WTC11 (cell line): ENCODE results near the gene CMC2. TPM values are rescaled to one million over a fixed set of nuclear protein-coding genes. Genes with fewer than 3 reads are reported as not detected.
A peak's percentile ranks its signal among the peaks of the same experiment; 100 is the strongest.

Source experiments
- ATAC-seq: fragments of 200-7000 bp; cut with Tn5 transposase; 2 replicates; pipeline ENCODE4 v1.10.0; 2021; ENCODE audit warnings: mild to moderate bottlenecking, moderate library complexity
- CTCF ChIA-PET: fragments of 300-600 bp; sonication (Branson Sonifier 250); formaldehyde crosslinking; loops from one replicate; lab custom pipeline; 2021; ENCODE audit warnings: antibody characterized with exemption; lab: Charles Lee
- POLR2A ChIA-PET: fragments of 350-600 bp; sonication (Branson Sonifier 250); formaldehyde crosslinking; loops from one replicate; lab custom pipeline; 2021; ENCODE audit warnings: antibody characterized with exemption; lab: Charles Lee
- DNase-seq: peaks from one replicate; pipeline ENCODE4 v3.0.0; 2021; ENCODE audit warnings: low spot score
- H3K27ac Mint-ChIP-seq: 2 replicates; pipeline ENCODE4 v1.8.0; 2021; ENCODE audit warnings: mixed read lengths
- H3K27me3 Mint-ChIP-seq: 2 replicates; pipeline ENCODE4 v1.8.0; 2021; ENCODE audit warnings: low read depth, mild to moderate bottlenecking, moderate library complexity, mixed read lengths
- H3K36me3 Mint-ChIP-seq: 2 replicates; pipeline ENCODE4 v1.8.0; 2021; ENCODE audit warnings: mixed read lengths
- H3K4me1 Mint-ChIP-seq: 2 replicates; pipeline ENCODE4 v1.8.0; 2022; ENCODE audit warnings: mixed read lengths
- H3K4me3 Mint-ChIP-seq: 2 replicates; pipeline ENCODE4 v1.8.0; 2021; ENCODE audit warnings: mild to moderate bottlenecking, moderate library complexity, mixed read lengths
- H3K9me3 Mint-ChIP-seq: 2 replicates; pipeline ENCODE4 v1.8.0; 2021; ENCODE audit warnings: mixed read lengths
- CBFB ChIP-seq: sonication (generic); formaldehyde crosslinking; IDR thresholded peaks from 2 replicates; pipeline ENCODE4 v1.8.1; 2022; ENCODE audit warnings: mild to moderate bottlenecking, low read depth, missing genetic modification reagents
- FOXK1 ChIP-seq: sonication (generic); formaldehyde crosslinking; IDR thresholded peaks from 2 replicates; pipeline ENCODE4 v1.8.0; 2022; ENCODE audit warnings: mild to moderate bottlenecking, moderate library complexity, missing genetic modification reagents
- FOXP1 ChIP-seq: sonication (generic); formaldehyde crosslinking; IDR thresholded peaks from 2 replicates; pipeline ENCODE4 v1.8.0; 2022; ENCODE audit warnings: missing genetic modification reagents, mild to moderate bottlenecking, moderate library complexity, borderline replicate concordance
- GRHL2 ChIP-seq: fragments of 250-450 bp; sonication (Bioruptor Pico); IDR thresholded peaks from 2 replicates; pipeline ENCODE4 v1.8.0; 2022; ENCODE audit warnings: mild to moderate bottlenecking, moderate library complexity; ENCODE audit not compliant: insufficient replicate concordance, severe bottlenecking
- HMGA2 ChIP-seq: fragments of 250-450 bp; sonication (Bioruptor Pico); IDR thresholded peaks from 2 replicates; pipeline ENCODE4 v1.4.0; 2021; ENCODE audit warnings: mild to moderate bottlenecking, moderate library complexity
- MLX ChIP-seq: sonication (generic); formaldehyde crosslinking; IDR thresholded peaks from 2 replicates; pipeline ENCODE4 v1.8.1; 2023; ENCODE audit warnings: mild to moderate bottlenecking, missing genetic modification reagents, moderate library complexity
- MXD4 ChIP-seq: fragments of 250-450 bp; sonication (Bioruptor Pico); IDR thresholded peaks from 2 replicates; pipeline ENCODE4 v1.8.0; 2021; ENCODE audit warnings: mild to moderate bottlenecking, moderate library complexity, borderline replicate concordance
- NFYB ChIP-seq: sonication (generic); formaldehyde crosslinking; conservative IDR thresholded peaks from 2 replicates; pipeline ENCODE4 v1.8.0; 2022; ENCODE audit warnings: low read depth, missing genetic modification reagents
- PREB ChIP-seq: sonication (generic); formaldehyde crosslinking; IDR thresholded peaks from 2 replicates; pipeline ENCODE4 v1.8.1; 2022; ENCODE audit warnings: mild to moderate bottlenecking, missing genetic modification reagents, moderate library complexity, borderline replicate concordance
- RELA ChIP-seq: sonication (generic); formaldehyde crosslinking; IDR thresholded peaks from 2 replicates; pipeline ENCODE4 v1.8.1; 2022; ENCODE audit warnings: missing genetic modification reagents, mild to moderate bottlenecking, borderline replicate concordance
- SP1 ChIP-seq: sonication (generic); formaldehyde crosslinking; conservative IDR thresholded peaks from 2 replicates; pipeline ENCODE4 v1.8.1; 2022; ENCODE audit warnings: missing genetic modification reagents
- STAT6 ChIP-seq: sonication (generic); formaldehyde crosslinking; conservative IDR thresholded peaks from 2 replicates; pipeline ENCODE4 v1.8.1; 2023; ENCODE audit warnings: mild to moderate bottlenecking, low read depth, missing genetic modification reagents, moderate library complexity
- TP53 ChIP-seq: sonication (generic); formaldehyde crosslinking; IDR thresholded peaks from 2 replicates; pipeline ENCODE4 v1.8.1; 2023; ENCODE audit warnings: mild to moderate bottlenecking, missing genetic modification reagents
- USF1 ChIP-seq: sonication (generic); formaldehyde crosslinking; IDR thresholded peaks from 2 replicates; pipeline ENCODE4 v1.8.0; 2022; ENCODE audit warnings: mild to moderate bottlenecking, missing genetic modification reagents
- USF2 ChIP-seq: sonication (generic); formaldehyde crosslinking; IDR thresholded peaks from 2 replicates; pipeline ENCODE4 v1.8.1; 2023; ENCODE audit warnings: mild to moderate bottlenecking, missing genetic modification reagents, moderate library complexity
- ZBTB43 ChIP-seq: sonication (generic); formaldehyde crosslinking; IDR thresholded peaks from 2 replicates; pipeline ENCODE4 v1.8.1; 2023; ENCODE audit warnings: mild to moderate bottlenecking, missing genetic modification reagents
- ZNF121 ChIP-seq: sonication (generic); formaldehyde crosslinking; IDR thresholded peaks from 2 replicates; pipeline ENCODE4 v1.8.0; 2023; ENCODE audit warnings: missing genetic modification reagents
- ZNF138 ChIP-seq: sonication (generic); formaldehyde crosslinking; conservative IDR thresholded peaks from 2 replicates; pipeline ENCODE4 v1.8.1; 2022; ENCODE audit warnings: mild to moderate bottlenecking, moderate library complexity, missing genetic modification reagents
- ZNF671 ChIP-seq: fragments of 250-450 bp; sonication (Bioruptor Pico); IDR thresholded peaks from 2 replicates; pipeline ENCODE4 v1.8.0; 2021; ENCODE audit warnings: mild to moderate bottlenecking
- total RNA-seq: library from RNA; stranded (reverse); gene quantifications from 3 replicates; pipeline ENCODE4 v1.2.3, GENCODE V29; 2021

Gene CMC2
- total RNA-seq, 1 experiment from 2014 or later: 78.9 TPM

- peak overlapping the region; percentile 84 for H3K27ac Mint-ChIP-seq
- no peak for ATAC-seq
- peaks cover 10% of the 10 kb centered on the region for H3K4me1 Mint-ChIP-seq
- no peak overlapping the region for H3K4me3 Mint-ChIP-seq
- no peak for DNase-seq
- POLR2A ChIA-PET: no interaction called here
- no peak for TF ChIP-seq ZNF121 (CRISPR knock-in tag)
- TF ChIP-seq SP1: no peak
- no peak for TF ChIP-seq STAT6 (CRISPR knock-in tag)
- TF ChIP-seq ZNF138: no peak
- TF ChIP-seq ZNF671: no peak
- no peak for TF ChIP-seq FOXK1
- TF ChIP-seq FOXP1 (CRISPR knock-in tag): no peak
- no peak for TF ChIP-seq HMGA2 (CRISPR knock-in tag)
- TF ChIP-seq GRHL2: no peak
- no peak for TF ChIP-seq RELA (CRISPR knock-in tag)
- TF ChIP-seq NFYB (CRISPR knock-in tag): no peak
- no peak for TF ChIP-seq CBFB (CRISPR knock-in tag)
- no peak for TF ChIP-seq PREB (CRISPR knock-in tag)
- TF ChIP-seq MXD4 (CRISPR knock-in tag): no peak
- CTCF ChIA-PET: interaction anchor here (1.0 kb wide), 1 partner anchor 36 kb away, joined by 4 read pairs; no protein-coding TSS in a partner anchor
- H3K36me3 Mint-ChIP-seq: no peaks in the 10 kb centered on the region
- H3K27me3 Mint-ChIP-seq: peaks cover 13% of the 10 kb centered on the region
- no peaks in the 10 kb centered on the region for H3K9me3 Mint-ChIP-seq
These were observed 67.8 kb downstream of the CMC2 start for GRCh38 chr16:80938879-80939260.

GRCh38 chr16:80938004-80938878 is 68.4 kb downstream of the CMC2 start:
- Mint-ChIP-seq H3K36me3 (no peaks in the 10 kb centered on the region), H3K4me3 (no peak overlapping the region), H3K4me1 (peaks cover 10% of the 10 kb centered on the region), H3K27me3 (peaks cover 19% of the 10 kb centered on the region), H3K9me3 (no peaks in the 10 kb centered on the region), H3K27ac (peak overlapping the region; percentile 84)
- ChIA-PET CTCF (interaction anchor here (0.6 to 2.2 kb wide), 6 partner anchors 11 to 67 kb away, joined by 3 to 10 read pairs (median 4); no protein-coding TSS in a partner anchor), POLR2A (no interaction called here)
- DNase-seq (no peak), ATAC-seq (peak; percentile 73)
- TF ChIP-seq CBFB (CRISPR knock-in tag) (no peak), USF2 (CRISPR knock-in tag) (peak; percentile 42; the same call in 1 of the 2 replicates), TP53 (CRISPR knock-in tag) (no peak), NFYB (CRISPR knock-in tag) (no peak), MLX (CRISPR knock-in tag) (no peak), ZNF138 (no peak), USF1 (CRISPR knock-in tag) (peak; percentile 66), RELA (CRISPR knock-in tag) (no peak), ZBTB43 (CRISPR knock-in tag) (no peak)
